ENCODE measurements around the gene VEPH1.

The VEPH1 gene

DNA sequence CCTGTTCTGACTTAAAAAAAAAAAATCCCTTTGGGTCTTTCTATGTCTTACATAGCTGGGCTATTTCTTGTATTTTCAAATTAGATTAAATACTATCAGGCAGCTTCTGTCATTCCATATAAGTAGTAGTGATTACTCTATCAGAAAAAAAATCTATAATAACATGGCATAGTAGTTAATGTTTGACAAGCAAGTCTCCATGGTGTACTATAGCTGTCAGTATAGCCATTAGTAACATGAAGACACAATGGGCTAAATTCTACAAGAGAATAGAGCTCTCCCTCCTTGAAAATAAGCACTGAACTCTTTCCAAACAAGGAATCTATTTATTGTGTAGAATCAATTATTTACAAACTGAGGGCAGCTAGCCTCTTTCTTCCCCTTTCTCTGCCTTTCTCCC, 19.4 kb upstream of the VEPH1 start:
- FAIRE-seq, result no peak

DNA sequence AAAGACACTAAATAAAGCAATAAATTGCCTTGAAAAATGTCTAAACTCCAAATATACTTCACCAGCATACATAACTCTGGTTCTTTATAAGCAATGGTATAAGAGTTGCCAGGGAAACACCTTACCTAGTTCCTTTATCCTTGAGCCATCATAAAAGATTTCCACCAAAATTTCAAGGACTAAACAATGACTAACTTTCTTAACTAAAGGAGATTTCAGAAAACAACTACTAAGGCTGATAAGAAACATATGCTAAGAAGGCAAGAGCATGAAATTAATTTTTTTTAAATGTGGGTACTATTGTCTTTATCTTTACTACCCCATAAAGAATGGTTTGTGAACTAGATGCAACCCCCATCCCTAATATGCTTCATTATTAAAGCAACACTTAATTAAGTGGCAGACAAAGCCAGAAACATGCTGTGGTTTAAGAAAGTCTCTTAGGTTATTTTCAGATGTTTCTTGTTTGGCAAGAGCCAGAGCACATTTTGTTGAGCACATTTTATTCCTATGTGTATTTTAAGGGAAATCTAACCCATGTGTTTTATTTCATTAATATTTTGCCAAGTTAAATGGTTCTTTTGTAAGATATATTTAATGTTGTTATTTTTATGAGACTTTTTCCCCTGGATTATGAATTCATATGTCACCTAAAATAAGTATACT, 17.4 kb upstream of the VEPH1 start:
- FAIRE-seq, result no peak

DNA sequence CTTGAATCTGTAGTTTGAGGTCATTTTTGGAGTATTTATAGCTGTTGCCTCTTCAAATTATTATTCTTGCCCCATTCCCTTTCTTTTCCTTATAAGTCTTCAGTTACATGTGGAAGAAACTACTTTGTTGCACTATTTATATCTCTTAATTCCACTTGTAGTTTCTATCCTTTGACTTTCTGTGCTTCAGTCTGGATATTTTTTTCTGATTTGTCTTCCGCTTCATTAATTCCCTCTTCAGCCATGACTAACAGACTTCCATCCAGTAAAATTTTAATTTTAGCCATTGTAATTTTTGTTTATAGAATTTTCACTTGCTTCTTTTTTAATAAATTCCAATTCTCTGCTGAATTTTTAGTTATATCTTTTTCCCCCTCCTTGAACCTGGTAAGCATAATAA, 15.7 kb upstream of the VEPH1 start:
- no peak for FAIRE-seq

DNA sequence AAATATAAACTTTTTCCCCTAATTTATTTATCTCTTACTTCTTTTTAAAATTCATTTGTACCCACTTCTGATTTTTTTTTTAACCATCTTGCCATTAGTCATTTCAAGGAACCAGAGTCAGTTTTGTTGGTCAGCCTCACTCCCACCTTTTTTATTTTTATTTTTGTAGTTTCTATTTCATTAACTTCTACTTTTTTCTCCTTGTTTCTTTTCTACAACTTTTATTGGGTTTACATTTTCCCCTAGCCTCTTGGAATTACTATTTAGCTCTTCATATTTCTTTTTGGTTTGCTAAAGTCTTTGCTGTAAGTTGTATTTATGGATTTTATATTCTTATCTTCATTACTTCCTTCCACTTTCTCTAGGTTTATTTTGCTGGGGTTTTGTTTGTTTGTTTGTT, 13.7 kb upstream of the VEPH1 start:
- no peak for FAIRE-seq

DNA sequence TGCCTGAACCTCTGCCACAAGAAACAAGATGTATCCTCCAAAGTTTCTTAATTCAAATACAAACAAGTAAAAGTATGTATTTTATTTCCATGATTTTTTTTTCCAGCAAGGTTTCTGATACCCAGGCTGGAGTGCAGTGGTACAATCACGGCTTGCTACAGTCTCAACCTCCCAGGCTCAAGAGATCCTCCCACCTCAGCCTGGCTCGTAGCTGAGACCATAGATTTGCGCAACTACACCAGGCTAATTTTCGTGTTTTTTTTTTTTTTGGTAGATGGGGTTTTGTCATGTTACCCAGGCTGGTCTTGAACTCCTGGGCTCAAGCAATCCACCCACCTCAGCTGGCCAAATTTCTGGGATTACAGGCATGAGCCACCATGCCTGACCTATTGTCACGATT, 12.2 kb upstream of the VEPH1 start:
- FAIRE-seq, result no peak

DNA sequence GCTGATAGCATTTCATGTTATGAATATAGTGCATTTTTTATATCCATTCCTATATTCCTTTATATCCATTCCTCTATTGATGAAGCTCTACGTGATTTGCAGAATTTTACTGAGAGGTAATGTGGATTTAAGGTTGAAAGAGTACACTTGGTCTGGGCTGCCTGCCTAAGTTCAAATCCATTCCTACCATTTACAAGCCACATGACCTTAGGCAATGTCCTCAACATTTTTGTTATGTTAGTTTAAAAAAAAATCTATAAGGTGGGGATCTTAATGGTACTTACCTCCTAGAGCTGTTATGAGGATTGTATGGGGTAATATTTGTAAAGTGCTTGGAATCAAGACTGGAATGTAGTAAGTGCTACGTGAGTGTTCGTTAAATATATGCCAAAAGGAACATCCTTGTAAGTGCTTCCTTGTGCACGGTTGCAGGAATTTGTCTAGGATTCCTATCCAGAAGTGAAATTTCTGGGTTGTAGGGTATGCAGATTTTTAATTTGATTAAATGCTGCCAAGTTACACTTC, 11.2 kb upstream of the VEPH1 start:
- FAIRE-seq, result no peak

DNA sequence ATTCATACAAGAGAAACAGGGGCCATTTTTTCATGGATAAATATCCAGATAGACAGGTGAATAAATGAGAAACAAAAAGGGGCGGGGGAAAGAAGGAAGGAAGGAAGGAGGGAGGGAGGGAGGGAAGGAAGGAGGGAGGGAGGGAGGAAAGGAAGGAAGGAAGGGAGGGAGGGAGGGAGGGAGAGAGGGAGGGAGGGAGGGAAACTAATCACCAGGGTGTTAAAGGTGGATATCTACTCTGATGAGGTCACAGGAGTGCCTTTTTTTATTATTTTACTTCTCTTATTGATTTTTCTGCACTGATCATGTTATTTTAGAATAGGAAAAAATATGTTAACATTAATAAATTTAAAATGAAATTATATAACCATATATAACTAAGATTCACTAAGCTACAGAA, 10.4 kb upstream of the VEPH1 start:
- no peak for FAIRE-seq

DNA sequence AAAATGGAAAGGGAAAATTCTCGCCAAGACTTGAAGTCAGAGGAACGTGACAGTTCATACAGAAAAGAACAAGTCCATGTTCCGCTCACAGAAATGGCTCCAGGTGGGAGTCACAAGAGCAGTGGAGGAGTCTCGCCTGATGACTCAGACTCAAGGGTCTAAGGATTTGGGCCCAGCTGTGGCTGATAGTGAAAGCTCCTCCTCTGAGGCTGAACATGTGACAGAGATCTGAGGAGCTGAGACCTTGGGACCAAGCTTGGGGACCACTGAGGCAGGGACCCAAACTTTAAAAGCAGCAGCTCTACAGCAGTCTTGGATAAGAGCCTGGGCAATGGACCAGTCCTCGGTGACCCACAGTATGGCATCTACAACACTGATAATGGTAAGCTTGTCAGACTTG, 9.3 kb upstream of the VEPH1 start:
- no peak for FAIRE-seq

DNA sequence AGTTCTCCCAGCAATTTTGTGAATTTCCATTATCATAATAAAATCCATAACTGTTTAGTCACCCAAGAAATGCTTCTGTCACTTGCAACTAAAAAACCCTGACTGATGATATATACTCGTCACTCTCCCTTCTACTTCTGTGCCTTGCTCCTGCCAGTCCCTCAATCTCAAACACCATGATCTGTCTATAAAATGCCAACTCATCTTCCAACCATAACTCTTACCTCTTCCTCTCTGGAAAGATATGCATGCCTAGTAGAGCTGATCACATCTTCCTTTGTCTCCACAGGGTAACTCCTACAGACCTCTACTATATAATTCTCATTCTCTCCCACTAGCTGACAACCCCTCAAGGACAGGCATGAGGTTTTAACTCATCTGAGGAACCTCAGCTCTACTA, 5.2 kb upstream of the VEPH1 start:
- no peak for FAIRE-seq

DNA sequence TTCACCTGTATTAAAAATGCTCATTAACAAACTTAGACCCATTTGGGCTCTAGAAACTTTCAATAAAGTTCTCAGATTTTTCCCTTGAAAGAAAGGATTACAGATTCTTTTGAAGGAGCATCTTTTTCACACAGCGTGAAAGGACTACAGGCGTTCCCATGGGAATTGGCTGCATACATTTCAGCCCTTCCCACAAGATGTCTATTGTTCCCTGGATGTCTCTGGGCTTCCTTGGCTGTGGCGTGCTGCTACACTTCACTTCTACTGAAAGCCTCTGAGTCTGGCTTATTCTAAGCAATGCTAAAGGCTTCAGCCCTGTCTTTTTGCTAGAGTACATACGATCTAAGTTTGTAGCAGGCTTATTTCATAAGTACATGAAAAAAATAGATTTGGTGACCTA, 1.4 kb downstream of the VEPH1 start:
- no peak for FAIRE-seq

DNA sequence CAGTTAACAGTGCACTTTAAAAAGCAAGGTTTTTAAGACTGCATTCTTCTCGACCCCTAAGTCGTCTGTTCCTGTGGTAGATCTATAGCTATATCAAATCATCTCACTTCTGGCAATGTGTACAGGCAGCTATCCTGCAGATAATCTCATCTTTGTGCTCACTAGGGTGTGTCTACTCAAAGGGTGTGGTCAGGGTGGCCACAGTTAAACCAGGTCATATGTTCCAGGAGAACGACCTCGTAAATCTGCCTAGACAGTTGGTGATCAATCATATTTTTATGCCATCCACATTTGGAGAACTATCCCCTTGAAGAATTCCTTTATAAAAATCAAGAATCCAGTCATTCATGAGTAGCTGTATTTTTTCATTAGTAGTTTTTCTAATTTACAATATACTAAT, 3.0 kb downstream of the VEPH1 start:
- FAIRE-seq, result no peak

DNA sequence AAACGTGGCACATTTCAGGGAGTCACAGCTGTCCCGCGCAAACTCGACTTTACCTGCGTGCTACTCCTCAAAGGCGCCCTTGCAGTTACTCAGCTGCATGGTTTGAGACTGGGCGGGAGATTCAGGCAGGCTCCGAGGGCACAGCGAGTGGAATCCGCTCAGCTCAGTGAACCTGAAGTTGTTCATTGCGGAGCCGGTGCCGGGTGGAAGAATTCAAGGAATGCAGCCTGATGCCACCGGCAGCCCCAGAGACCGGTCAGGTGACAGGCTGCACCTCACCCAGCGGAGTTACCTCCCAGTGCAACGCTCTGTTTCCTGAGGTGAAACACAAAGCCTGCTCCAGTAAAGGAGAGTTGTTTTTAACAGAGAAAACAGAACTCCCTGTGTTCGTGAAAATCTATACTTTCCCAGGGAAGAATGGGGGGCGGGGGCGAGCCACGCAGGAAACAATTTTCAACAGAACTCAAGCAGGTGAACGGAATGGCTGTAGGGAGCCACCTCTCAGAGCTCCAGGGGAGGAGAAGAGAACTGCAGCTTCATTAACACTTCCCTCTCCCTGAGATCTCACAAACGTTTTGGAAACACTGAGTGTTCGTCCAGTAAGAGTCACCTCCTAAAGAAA, 3.8 kb downstream of the VEPH1 start:
- FAIRE-seq, result no peak

DNA sequence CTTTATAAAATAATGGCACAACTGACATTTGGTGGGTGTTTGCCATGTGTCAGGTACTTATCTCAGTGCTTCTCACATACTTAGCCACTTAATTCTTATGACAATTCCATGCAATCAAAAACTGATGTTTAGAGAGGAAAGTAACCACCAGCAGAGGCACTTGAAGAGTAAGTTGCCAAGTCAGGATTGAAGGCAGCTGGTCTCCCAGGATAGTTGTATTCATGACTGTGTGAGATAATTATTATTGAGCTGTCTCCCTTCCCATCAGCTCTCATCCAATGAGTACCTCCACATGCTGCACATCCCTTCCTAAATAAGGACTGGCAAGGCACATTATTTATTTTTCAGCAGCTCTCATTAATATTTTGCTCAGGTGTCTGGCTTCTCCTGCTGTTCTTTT, 4.8 kb downstream of the VEPH1 start:
- FAIRE-seq, result no peak

DNA sequence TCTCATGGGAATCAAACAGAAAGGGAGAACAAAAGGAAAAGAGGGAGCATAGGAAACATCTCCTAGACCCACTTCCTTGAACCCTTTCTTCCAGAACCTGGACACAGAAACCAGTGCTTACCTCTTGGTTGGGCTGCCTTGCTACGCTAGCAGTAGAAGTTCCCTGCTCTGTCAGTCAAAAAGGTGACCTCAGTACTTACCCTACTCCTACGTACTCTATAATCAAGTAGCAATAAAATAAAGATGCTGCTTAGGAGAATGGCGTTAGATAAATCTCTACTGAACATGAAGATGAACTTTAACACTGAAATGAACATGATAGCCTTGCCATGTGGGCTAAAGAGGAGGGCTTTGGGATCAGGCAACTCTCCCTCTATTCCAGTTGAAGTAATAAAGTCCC, 7.4 kb downstream of the VEPH1 start:
- FAIRE-seq, result no peak

DNA sequence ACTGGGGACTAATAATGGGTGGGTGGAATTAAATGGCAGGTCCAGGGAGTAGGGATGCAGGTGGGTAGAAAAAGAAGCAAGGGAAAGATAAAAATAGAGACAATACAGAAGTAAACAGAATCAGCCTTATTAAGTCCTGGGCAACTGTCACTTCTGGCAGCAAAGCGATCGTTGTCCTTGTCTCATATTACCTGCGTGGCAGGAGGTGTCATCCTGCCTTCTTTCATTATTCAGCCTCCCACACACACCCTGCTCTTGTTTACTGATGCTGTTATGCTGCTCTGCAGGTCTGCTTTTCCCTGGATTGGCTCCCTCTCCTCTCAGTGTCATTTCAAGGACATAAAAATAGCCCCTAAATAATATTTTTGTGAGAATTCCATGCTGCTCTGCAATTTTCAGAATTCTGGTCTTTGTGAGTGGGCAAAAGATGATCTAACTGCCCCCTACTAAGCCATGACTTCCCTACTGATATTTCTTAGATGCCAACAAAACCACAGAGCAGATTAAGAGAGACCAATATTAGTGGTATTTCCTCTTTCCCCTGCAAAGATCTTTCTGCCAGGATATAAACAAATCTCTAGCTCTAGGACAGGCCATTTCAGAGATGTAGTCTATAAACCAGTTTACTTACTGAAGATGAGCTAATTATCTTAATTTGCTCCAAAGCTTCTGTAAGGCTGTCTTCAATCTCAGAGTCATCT, 8.5 kb downstream of the VEPH1 start:
- FAIRE-seq, result no peak

DNA sequence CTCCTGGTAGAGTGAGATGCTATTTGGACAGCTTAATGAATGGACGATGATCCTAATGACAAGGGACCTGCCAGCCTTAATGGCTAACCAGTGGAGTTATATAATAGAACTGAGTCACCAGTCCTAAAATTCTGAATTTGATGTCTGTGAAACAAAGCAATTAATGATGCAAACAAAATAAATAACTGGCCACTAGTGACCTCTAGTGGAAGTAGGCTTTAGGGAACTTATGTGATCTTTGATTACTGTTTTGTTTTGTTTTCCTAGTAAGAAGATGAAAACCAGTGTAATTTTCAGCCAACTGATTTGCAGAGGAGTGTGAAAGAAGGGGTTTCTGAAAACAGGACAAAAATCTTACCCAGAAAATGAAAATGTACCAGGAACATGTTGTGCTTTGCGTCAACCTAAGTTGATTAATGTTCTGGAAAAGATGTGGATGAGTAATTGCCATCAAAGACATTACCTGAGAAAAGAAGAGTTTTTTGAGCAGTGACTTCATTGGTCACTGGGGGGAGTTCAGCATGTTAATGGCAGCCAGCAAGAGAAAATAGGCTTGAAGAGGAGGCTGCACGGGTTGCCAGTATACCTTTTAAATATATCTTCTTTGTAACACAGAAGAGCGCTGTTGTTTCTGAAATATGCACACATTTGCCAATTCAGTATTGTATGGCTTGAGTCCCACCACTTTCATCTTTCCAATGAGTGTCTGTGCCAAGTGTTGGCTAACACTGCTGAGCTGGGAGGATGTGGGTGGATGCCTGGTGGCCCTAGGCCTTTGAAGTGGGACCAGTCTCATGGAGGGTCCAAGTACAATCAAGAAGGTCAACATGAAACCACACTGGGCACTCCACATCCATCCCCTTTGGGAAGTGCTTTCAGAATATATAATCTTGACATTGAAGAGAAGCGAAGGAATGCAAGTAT, 9.3 kb downstream of the VEPH1 start:
- FAIRE-seq, result peak; percentile 3

DNA sequence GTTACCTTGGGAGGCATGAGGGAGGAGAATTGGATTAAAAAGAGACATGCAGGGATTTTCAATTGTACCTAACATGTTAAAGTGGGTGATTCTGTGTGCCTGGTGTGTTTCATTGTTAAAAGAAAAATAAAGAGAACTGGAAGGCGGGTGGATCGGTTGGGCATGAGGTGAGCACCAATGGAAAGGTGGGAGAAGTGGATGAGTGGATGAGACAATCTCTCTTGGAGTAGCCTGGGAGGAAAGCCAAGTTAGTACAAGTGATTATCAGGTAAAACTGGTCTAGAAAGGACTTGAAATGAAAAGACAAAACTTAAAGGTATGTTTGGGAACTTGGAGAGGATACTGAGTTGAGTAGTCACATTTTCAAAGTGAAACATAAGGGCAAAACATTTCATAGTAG, 12.1 kb downstream of the VEPH1 start:
- no peak for FAIRE-seq

DNA sequence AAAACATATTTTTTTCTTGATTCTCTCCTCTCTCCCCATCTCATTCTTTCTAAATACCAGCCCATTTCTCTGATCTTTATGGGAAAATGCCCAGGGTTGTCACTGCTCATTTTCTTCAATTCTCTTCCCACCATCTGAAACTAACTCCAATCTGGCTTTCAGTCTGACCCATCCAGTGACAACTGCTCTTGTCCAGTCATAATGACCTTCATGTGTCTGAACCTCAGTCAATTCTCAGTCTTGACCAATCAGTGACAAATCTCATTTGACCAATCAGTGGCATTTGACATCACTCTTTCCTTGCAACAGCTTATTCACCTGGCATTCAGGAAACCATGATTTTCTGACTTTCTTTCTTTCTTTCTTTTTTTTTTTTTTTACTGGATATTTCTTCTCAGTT, 15.1 kb downstream of the VEPH1 start:
- no peak for FAIRE-seq

DNA sequence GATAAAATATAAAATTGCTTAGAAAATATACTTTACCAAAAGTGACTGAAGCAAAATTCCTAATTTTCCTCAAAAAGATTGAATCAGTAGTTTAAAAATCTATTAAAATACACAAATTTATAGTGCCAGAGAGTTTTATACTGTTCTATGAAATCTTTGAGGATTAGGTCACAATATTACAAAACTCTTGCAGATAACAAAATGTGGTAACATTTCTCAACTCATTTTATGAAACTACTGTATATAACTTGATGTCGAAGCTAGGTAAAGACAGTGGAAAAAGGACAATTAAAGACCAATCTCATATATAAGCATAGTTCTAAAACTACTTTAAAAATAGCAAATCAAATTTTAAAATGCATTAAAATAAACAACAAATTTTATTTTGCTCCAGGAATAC, 15.9 kb downstream of the VEPH1 start:
- peak; percentile 23 for FAIRE-seq

DNA sequence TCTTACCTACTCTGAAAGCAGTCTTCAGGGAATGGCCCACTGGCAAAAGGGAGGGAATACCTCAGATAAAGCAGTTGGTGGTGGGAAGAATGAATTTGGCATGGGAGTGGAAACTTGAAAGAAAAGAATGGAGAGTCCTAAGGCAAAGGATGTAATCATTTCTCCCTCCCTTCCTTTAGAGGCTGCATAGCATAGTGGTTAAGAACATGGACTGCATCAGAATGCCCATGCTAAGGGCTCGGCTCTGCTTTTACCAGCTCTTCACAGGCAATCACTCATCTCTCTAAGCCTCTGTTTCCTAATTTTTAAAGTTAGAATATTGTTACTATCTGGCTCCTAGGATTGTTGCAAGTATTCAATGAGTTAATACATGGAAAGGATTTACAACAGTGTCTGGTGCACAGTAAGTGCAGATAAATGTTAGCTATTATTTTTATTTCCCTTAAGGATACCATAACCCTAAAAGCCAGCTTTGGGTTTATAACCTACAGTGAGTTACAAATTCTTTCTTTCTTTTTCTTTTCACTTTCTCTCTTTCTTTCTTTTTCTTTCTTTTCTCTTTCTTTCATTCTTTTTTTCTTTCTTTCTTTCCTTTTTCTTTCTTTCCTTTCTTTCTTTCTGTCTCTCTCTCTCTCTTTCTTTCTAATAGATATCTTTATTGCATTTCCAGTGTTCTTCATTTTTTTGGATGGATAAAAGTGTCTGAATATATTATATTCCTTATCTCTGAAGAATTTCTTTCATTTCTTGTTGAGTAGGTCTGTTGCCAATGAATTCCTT, 23.6 kb downstream of the VEPH1 start:
- FAIRE-seq, result no peak

DNA sequence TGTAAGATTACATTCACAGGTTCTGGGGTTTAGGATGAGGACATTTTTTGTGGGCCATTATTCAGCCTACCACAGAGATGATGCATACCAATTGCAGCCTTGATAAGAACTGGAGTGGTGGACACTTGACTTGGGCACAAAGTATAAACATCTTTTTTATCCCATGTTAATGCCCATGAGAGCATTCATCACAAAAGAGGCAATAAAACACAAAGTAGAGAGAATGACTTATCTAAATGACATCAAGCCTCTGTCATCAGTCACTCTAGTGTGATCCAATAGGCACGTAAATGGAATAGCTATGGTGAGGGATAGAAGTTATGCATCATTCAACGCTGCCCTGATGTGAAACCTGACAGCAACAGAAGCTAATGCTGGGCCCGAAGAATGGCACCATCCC, 25.8 kb downstream of the VEPH1 start:
- no peak for FAIRE-seq

DNA sequence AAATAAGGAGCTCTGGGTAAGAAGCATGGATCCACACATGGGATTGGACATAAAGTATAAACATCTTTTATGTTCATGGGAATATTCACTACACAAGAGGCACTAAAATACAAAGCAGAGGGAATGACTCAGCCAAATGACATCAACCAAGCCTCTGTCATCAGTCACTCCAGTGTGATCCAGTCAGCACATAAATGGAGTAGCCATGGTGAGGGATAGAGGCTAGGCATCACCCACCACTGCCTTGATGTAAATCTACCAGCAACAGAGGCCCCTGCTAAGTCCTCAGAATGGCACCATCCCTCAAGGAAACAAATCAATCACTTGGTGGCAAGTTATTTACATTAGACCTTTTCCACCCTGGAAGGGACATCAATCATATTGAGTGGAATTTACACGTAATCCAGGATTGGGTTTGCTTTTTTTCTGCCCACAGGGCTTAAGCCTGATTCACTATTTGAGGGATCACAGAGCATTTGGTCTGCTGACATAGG, 27.2 kb downstream of the VEPH1 start:
- no peak for FAIRE-seq

Data from G401.6 (cell line).